IMR-90 (cell line): ENCODE results near the gene AMDHD2.
"Not testable (repeated sequence)": the region's sequence is repeated elsewhere in the genome, so short reads cannot be mapped to it uniquely, and the experiment has no call there.

Experiments
- CEBPB ChIP-seq: IDR thresholded peaks from 2 replicates; pipeline ENCODE4 v1.6.1; 2012; ENCODE audit warnings: low read depth, low read length, improper control_type of control experiment
- CHD1 ChIP-seq: IDR thresholded peaks from 2 replicates; pipeline ENCODE4 v1.6.1; 2012; ENCODE audit warnings: low read depth, low read length, improper control_type of control experiment
- FOS ChIP-seq: fragments of 150-350 bp; IDR thresholded peaks from 2 replicates; pipeline ENCODE4 v1.6.1; 2016; ENCODE audit warnings: low read depth, low read length
- MAFK ChIP-seq: IDR thresholded peaks from 2 replicates; pipeline ENCODE4 v1.6.1; 2012; ENCODE audit warnings: low read depth, low read length, improper control_type of control experiment
- MAZ ChIP-seq: IDR thresholded peaks from 2 replicates; pipeline ENCODE4 v1.6.1; 2012; ENCODE audit warnings: low read depth, mild to moderate bottlenecking, low read length, improper control_type of control experiment, moderate library complexity, borderline replicate concordance
- POLR2A ChIP-seq: IDR thresholded peaks from 2 replicates; pipeline ENCODE4 v1.6.1; 2012; ENCODE audit warnings: mild to moderate bottlenecking, low read depth, low read length
- RCOR1 ChIP-seq: IDR thresholded peaks from 2 replicates; pipeline ENCODE4 v1.6.1; 2012; ENCODE audit warnings: mild to moderate bottlenecking, low read length, improper control_type of control experiment; ENCODE audit not compliant: insufficient replicate concordance
- RFX5 ChIP-seq: IDR thresholded peaks from 2 replicates; pipeline ENCODE4 v1.8.0; 2012; ENCODE audit warnings: low read depth, mild to moderate bottlenecking, low read length, moderate library complexity
- SMC3 ChIP-seq: fragments of 150-350 bp; IDR thresholded peaks from 2 replicates; pipeline ENCODE4 v1.6.1; 2016; ENCODE audit warnings: low read depth, mild to moderate bottlenecking, antibody characterized with exemption, low read length, moderate library complexity
- TF ChIP-seq, protein P1 (sequence below): conservative IDR thresholded peaks from 2 replicates; pipeline ENCODE4 v1.5.1; 2012; ENCODE audit warnings: mild to moderate bottlenecking, low read depth, low read length, improper control_type of control experiment
- TF ChIP-seq, protein P2 (sequence below): fragments of 150-350 bp; IDR thresholded peaks from 2 replicates; pipeline ENCODE4 v1.6.1; 2017; ENCODE audit warnings: mild to moderate bottlenecking, antibody characterized with exemption, low read length, low read depth
- TF ChIP-seq, protein P3 (sequence below): fragments of 150-350 bp; IDR thresholded peaks from 2 replicates; pipeline ENCODE4 v1.6.1; 2016; ENCODE audit warnings: low read depth, mild to moderate bottlenecking, low read length, moderate library complexity, borderline replicate concordance

DNA sequence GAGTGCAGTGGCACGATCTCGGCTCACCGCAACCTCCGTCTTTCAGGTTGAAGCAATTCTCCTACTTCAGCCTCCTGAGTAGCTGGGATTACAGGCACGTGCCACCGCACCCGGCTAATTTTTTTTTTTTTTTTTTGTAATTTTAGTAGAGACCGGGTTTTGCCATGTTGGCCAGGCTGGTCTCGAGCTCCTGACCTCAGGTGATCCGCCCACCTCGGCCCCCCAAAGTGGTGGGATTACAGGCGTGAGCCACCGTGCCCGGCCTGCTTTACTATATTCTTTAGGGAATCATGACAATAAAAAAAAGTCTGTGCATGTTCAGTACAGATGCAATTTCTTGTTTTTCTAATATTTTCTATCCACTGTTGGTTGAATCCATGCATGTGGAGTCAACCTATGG, 23.6 kb downstream of the AMDHD2 start:
- TF ChIP-seq POLR2A, MAFK, CEBPB, RFX5, FOS, SMC3, RCOR1, CHD1, MAZ: not testable (repeated sequence)
- TF ChIP-seq, protein P1, sequence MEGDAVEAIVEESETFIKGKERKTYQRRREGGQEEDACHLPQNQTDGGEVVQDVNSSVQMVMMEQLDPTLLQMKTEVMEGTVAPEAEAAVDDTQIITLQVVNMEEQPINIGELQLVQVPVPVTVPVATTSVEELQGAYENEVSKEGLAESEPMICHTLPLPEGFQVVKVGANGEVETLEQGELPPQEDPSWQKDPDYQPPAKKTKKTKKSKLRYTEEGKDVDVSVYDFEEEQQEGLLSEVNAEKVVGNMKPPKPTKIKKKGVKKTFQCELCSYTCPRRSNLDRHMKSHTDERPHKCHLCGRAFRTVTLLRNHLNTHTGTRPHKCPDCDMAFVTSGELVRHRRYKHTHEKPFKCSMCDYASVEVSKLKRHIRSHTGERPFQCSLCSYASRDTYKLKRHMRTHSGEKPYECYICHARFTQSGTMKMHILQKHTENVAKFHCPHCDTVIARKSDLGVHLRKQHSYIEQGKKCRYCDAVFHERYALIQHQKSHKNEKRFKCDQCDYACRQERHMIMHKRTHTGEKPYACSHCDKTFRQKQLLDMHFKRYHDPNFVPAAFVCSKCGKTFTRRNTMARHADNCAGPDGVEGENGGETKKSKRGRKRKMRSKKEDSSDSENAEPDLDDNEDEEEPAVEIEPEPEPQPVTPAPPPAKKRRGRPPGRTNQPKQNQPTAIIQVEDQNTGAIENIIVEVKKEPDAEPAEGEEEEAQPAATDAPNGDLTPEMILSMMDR = not testable (repeated sequence)
- TF ChIP-seq, protein P2, sequence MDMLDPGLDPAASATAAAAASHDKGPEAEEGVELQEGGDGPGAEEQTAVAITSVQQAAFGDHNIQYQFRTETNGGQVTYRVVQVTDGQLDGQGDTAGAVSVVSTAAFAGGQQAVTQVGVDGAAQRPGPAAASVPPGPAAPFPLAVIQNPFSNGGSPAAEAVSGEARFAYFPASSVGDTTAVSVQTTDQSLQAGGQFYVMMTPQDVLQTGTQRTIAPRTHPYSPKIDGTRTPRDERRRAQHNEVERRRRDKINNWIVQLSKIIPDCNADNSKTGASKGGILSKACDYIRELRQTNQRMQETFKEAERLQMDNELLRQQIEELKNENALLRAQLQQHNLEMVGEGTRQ = not testable (repeated sequence)
- TF ChIP-seq, protein P3, sequence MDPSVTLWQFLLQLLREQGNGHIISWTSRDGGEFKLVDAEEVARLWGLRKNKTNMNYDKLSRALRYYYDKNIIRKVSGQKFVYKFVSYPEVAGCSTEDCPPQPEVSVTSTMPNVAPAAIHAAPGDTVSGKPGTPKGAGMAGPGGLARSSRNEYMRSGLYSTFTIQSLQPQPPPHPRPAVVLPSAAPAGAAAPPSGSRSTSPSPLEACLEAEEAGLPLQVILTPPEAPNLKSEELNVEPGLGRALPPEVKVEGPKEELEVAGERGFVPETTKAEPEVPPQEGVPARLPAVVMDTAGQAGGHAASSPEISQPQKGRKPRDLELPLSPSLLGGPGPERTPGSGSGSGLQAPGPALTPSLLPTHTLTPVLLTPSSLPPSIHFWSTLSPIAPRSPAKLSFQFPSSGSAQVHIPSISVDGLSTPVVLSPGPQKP = not testable (repeated sequence)
